K562 (cell line): ENCODE results near the gene ZNF607. TPM values are rescaled to one million over a fixed set of nuclear protein-coding genes. Genes with fewer than 3 reads are reported as not detected.

ENCODE experiments used
- ATAC-seq: fragments of 200-7000 bp; cut with Tn5 transposase; 3 replicates; pipeline ENCODE4 v1.9.1; 2020; ENCODE audit warnings: moderate library complexity
- BruUV-seq: library from RNA; stranded (reverse); fragments of 400-500 nt; replicated peaks from 2 replicates; lab custom pipeline; 2021; lab: Mats Ljungman, UMichigan
- CTCF ChIA-PET: fragments of 300-600 bp; formaldehyde crosslinking; extraction: SDS; loops from one replicate; lab custom pipeline; 2021; ENCODE audit warnings: low intra/inter-chr PET ratio; lab: Yijun Ruan, JAX
- POLR2A ChIA-PET: fragments of 300-600, 350-650 bp; sonication (Branson Sonifier 250); formaldehyde crosslinking; extraction: SDS; loops from one replicate; lab custom pipeline; 2021; ENCODE audit warnings: antibody characterized with exemption, inconsistent platforms; lab: Yijun Ruan, JAX
- DNase-seq, 4 experiments: peaks; one replicate each; pipeline versions ENCODE4 v3.0.0 to v3.0.0-alpha.2; 2011 to 2018; ENCODE audit warnings: low spot score in 3 of 4, mixed read lengths in 3 of 4; ENCODE audit errors: extremely low read depth in 1 of 4
- FAIRE-seq: peaks from 2 replicates; lab custom pipeline; 2011; peaks lifted over from hg19 to GRCh38; lab: Jason Lieb, UNC
- H2AFZ ChIP-seq: 2 replicates; pipeline ENCODE4 v1.6.0; 2011; ENCODE audit warnings: low read depth, low read length, control low read depth, inconsistent platforms
- H3K27ac ChIP-seq: fragments of 200-600 bp; 3 replicates; pipeline ENCODE4 v1.8.0; 2011; ENCODE audit warnings: low read depth, mild to moderate bottlenecking, control low read depth, inconsistent platforms, low read length, moderate library complexity, mixed read lengths; ENCODE audit errors: extremely low read depth
- H3K27me3 ChIP-seq, 2 experiments: fragments of 300-600 bp in 1 of 2; 2 replicates in 1 of 2; 3 replicates in 1 of 2; pipeline versions ENCODE4 v1.6.0 to v1.8.0; 2011; ENCODE audit warnings: inconsistent platforms in 2 of 2, low read length in 2 of 2, mild to moderate bottlenecking in 1 of 2, mixed read lengths in 1 of 2, moderate library complexity in 1 of 2; ENCODE audit not compliant: control insufficient read depth in 2 of 2, insufficient read depth in 2 of 2
- H3K36me3 ChIP-seq: fragments of 300-600 bp; 3 replicates; pipeline ENCODE4 v1.8.0; 2011; ENCODE audit warnings: mild to moderate bottlenecking, low read length, inconsistent platforms; ENCODE audit not compliant: control insufficient read depth, insufficient read depth
- H3K4me1 ChIP-seq, 2 experiments: fragments of 200-600 bp in 1 of 2; replicated peaks in 1 of 2; 2 replicates in 1 of 2; 3 replicates in 1 of 2; pipeline versions ENCODE4 v1.5.1 to v1.8.0; 2011; ENCODE audit warnings: inconsistent platforms in 2 of 2, low read length in 2 of 2, mild to moderate bottlenecking in 1 of 2, mixed read lengths in 1 of 2, moderate library complexity in 1 of 2; ENCODE audit not compliant: control insufficient read depth in 2 of 2, insufficient read depth in 2 of 2
- H3K4me2 ChIP-seq: 2 replicates; pipeline ENCODE4 v1.6.1; 2011; ENCODE audit warnings: low read length, control low read depth, inconsistent platforms, mixed read lengths; ENCODE audit not compliant: insufficient read depth
- H3K4me3 ChIP-seq: fragments of 200-600 bp; sonication (generic), shearing (Covaris generic); 2 replicates; pipeline ENCODE4 v1.5.1; 2016; ENCODE audit warnings: control low read depth, inconsistent platforms
- H3K79me2 ChIP-seq: fragments of 200-600 bp; 3 replicates; pipeline ENCODE4 v1.8.0; 2011; ENCODE audit warnings: low read length, inconsistent platforms; ENCODE audit not compliant: control insufficient read depth, insufficient read depth
- H3K9ac ChIP-seq, 2 experiments: 2 replicates each; pipeline versions ENCODE4 v1.6.0 to v1.6.1; 2011; ENCODE audit warnings: low read depth in 2 of 2, low read length in 2 of 2, control low read depth in 1 of 2, inconsistent platforms in 1 of 2, mild to moderate bottlenecking in 1 of 2, mixed read lengths in 1 of 2; ENCODE audit not compliant: insufficient read depth in 1 of 2
- H3K9me1 ChIP-seq: one replicate; pipeline ENCODE4 v1.6.0; 2011; ENCODE audit warnings: inconsistent platforms, mild to moderate bottlenecking, low read length, moderate library complexity; ENCODE audit not compliant: control insufficient read depth, insufficient read depth
- H3K9me3 ChIP-seq: replicated peaks from 2 replicates; pipeline ENCODE4 v1.5.1; 2011; ENCODE audit warnings: low read depth, low read length, inconsistent platforms; ENCODE audit not compliant: control insufficient read depth, insufficient read depth
- H4K20me1 ChIP-seq: replicated peaks from 2 replicates; pipeline ENCODE4 v1.6.1; 2011; ENCODE audit warnings: low read length, inconsistent platforms, mixed read lengths; ENCODE audit not compliant: control insufficient read depth, insufficient read depth
- C11orf30 ChIP-seq: fragments of 450-650 bp; IDR thresholded peaks from 2 replicates; pipeline ENCODE4 v1.6.1; 2016; ENCODE audit warnings: low read depth, mild to moderate bottlenecking
- CBFA2T2 ChIP-seq: fragments of 450-650 bp; conservative IDR thresholded peaks from 2 replicates; pipeline ENCODE4 v1.6.1; 2017; ENCODE audit warnings: mild to moderate bottlenecking
- CBFA2T3 ChIP-seq: fragments of 450-650 bp; IDR thresholded peaks from 2 replicates; pipeline ENCODE4 v1.6.1; 2017
- DIDO1 ChIP-seq: fragments of 450-650 bp; IDR thresholded peaks from 2 replicates; pipeline ENCODE4 v1.6.1; 2016; ENCODE audit warnings: low read depth, missing biosample characterization, missing genetic modification characterization
- FOXJ2 ChIP-seq: fragments of 200-800 bp; sonication (Bioruptor generic); IDR thresholded peaks from 2 replicates; pipeline ENCODE4 v1.6.1; 2016; ENCODE audit warnings: missing genetic modification characterization, missing compliant biosample characterization
- FOXM1 ChIP-seq, 2 experiments: fragments of 450-650 bp in 1 of 2; sonication (generic) in 1 of 2; formaldehyde crosslinking in 1 of 2; IDR thresholded peaks; 2 replicates each; pipeline versions ENCODE4 v1.6.1 to v1.9.0; 2017 to 2022; ENCODE audit warnings: low read depth in 2 of 2, mild to moderate bottlenecking in 2 of 2, missing genetic modification reagents in 1 of 2, moderate library complexity in 1 of 2
- HDAC2 ChIP-seq: fragments of 450-650 bp; IDR thresholded peaks from 2 replicates; pipeline ENCODE4 v1.6.1; 2016; ENCODE audit warnings: mild to moderate bottlenecking
- JUND ChIP-seq, 2 experiments: IDR thresholded peaks; 2 replicates in 1 of 2; 3 replicates in 1 of 2; pipeline ENCODE4 v1.6.1; 2011; ENCODE audit warnings: borderline replicate concordance in 2 of 2, low read depth in 2 of 2, low read length in 2 of 2, improper control_type of control experiment in 1 of 2, missing biosample characterization in 1 of 2, missing genetic modification characterization in 1 of 2, missing genetic modification reagents in 1 of 2
- KDM1A ChIP-seq, 2 experiments: fragments of 450-650 bp; IDR thresholded peaks; 2 replicates each; pipeline ENCODE4 v1.6.1; 2016; ENCODE audit warnings: mild to moderate bottlenecking in 2 of 2
- KDM5B ChIP-seq: fragments of 200-600 bp; sonication (generic); IDR thresholded peaks from 2 replicates; pipeline ENCODE4 v1.6.1; 2012; ENCODE audit warnings: low read depth, mild to moderate bottlenecking, moderate library complexity, low read length, control low read depth, inconsistent platforms; ENCODE audit not compliant: insufficient replicate concordance
- MED1 ChIP-seq: sonication (generic); formaldehyde crosslinking; IDR thresholded peaks from 2 replicates; pipeline ENCODE4 v1.8.1; 2023; ENCODE audit warnings: missing genetic modification reagents, borderline replicate concordance
- MTA2 ChIP-seq: fragments of 450-650 bp; IDR thresholded peaks from 2 replicates; pipeline ENCODE4 v1.6.1; 2016; ENCODE audit warnings: low read depth
- RBM34 ChIP-seq: fragments of 200-400 bp; formaldehyde crosslinking; IDR thresholded peaks from 2 replicates; pipeline ENCODE4 v1.6.1; 2018; ENCODE audit warnings: low read length, borderline replicate concordance; ENCODE audit not compliant: insufficient read depth
- RCOR1 ChIP-seq, 2 experiments: IDR thresholded peaks; 2 replicates each; pipeline ENCODE4 v1.6.1; 2012; ENCODE audit warnings: low read depth in 2 of 2, low read length in 2 of 2, borderline replicate concordance in 1 of 2, improper control_type of control experiment in 1 of 2
- SMARCE1 ChIP-seq: fragments of 450-650 bp; IDR thresholded peaks from 2 replicates; pipeline ENCODE4 v1.7.1; 2016; ENCODE audit warnings: mild to moderate bottlenecking
- SOX6 ChIP-seq: fragments of 450-650 bp; IDR thresholded peaks from 2 replicates; pipeline ENCODE4 v1.6.1; 2014; ENCODE audit warnings: mild to moderate bottlenecking
- SRSF3 ChIP-seq: fragments of 200-400 bp; formaldehyde crosslinking; IDR thresholded peaks from 2 replicates; pipeline ENCODE4 v1.6.1; 2016; ENCODE audit warnings: mild to moderate bottlenecking, low read length, moderate library complexity; ENCODE audit not compliant: insufficient read depth
- TAL1 ChIP-seq: fragments of 450-650 bp; IDR thresholded peaks from 2 replicates; pipeline ENCODE4 v1.6.1; 2016; ENCODE audit warnings: mild to moderate bottlenecking
- TEAD4 ChIP-seq, 2 experiments: sonication (generic) in 1 of 2; formaldehyde crosslinking in 1 of 2; IDR thresholded peaks; 2 replicates each; pipeline versions ENCODE4 v1.6.1 to v1.8.0; 2012 to 2022; ENCODE audit warnings: borderline replicate concordance in 1 of 2, inconsistent platforms in 1 of 2, low read length in 1 of 2, mild to moderate bottlenecking in 1 of 2, missing genetic modification reagents in 1 of 2
- WGBS: fragments of 100-300 bp; shearing (Covaris generic); methylation state at CpG from one replicate; pipeline ENCODE4 v1.1.6; 2016; ENCODE audit warnings: low coverage, mixed read lengths; ENCODE audit not compliant: insufficient coverage; ENCODE audit errors: missing lambda C conversion rate; 5-methylcytosine and 5-hydroxymethylcytosine counted together
- in situ Hi-C: fragments of 300-500 bp; cut with MboI; formaldehyde crosslinking; loops from 4 replicates; pipeline ENCODE4 v1.15.0; 2018; ENCODE audit warnings: inconsistent platforms, mixed read lengths
- intact Hi-C: fragments of 100-400 bp; cut with micrococcal nuclease; formaldehyde crosslinking; loops from 2 replicates; pipeline ENCODE4 v1.14.2; 2022
- polyA plus RNA-seq, 8 experiments: library from polyadenylated mRNA; depleted of rRNA in 4 of 8; stranded (reverse) in 5 of 8; unstranded in 3 of 8; fragments of >200 nt; fragmentation: Nextera tagmentation in 2 of 8; fragmentation: Illumina TruSeq in 1 of 8; extraction: Ambion mirVana in 2 of 8; extraction: Trizol in 1 of 8; gene quantifications; 2 replicates each; pipeline versions ENCODE4 v1.2.1 to v1.2.3, GENCODE V29; 2011 to 2014; ENCODE audit warnings: inconsistent platforms in 1 of 8, missing spikeins in 1 of 8
- total RNA-seq, 7 experiments: library from RNA; depleted of rRNA in 6 of 7; stranded (reverse); fragments of >200 nt in 6 of 7; fragmentation: Illumina TruSeq in 2 of 7; extraction: Trizol in 2 of 7; gene quantifications; 2 replicates each; pipeline versions ENCODE4 v1.2.1 to v1.2.3, GENCODE V29; 2011 to 2021; ENCODE audit warnings: low replicate concordance in 1 of 7
- TF ChIP-seq, protein P1 (sequence below): fragments of 450-650 bp; IDR thresholded peaks from 2 replicates; pipeline ENCODE4 v1.6.1; 2016
- TF ChIP-seq, protein P2 (sequence below): fragments of 450-650 bp; IDR thresholded peaks from 2 replicates; pipeline ENCODE4 v1.6.1; 2016; ENCODE audit warnings: missing biosample characterization, missing genetic modification characterization

ZNF607 gene
- total and polyA plus RNA-seq, 9 of the 15 experiments (the other 6 are each of a cell fraction or from before 2014, with no cell fraction given) = 0.65 to 5.1 (median 3.6) TPM

DNA sequence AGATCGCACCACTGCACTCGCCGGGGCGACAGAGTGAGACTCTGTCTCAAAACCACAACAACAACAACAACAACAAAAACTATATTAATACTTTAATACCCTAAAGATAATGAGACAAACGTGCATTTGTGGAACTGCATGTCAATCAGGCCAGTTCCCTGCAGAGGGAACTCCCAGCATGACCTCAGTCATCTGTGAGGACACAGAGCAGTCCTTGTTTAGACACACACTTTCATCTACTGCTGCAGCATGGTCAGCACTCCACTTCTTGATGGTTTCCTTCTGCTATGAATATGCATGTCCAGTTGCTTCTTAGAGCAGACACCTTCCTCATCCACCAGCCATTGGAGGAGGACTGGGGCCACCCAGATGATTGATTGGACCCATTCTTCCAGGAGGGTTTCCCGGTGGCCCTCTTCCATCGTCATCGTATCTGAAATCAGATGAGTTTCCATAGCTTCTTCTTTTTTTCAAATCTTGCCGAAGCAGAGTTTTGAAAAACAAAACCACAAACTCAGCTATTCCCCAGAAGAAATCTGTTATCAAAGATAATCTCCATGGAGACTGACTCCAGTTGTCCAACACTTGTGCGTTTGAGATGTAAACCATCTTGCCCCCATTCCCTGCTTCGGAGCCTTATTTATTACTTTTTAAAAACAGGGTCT is 26.5 kb downstream of the ZNF607 start:
- ATAC-seq (peak; percentile 43; the same call in 2 of the 3 replicates), FAIRE-seq (peak; percentile 6), DNase-seq (peak in 2 of 4 experiments; percentile 11 to 23)
- 21% methylated on average over 10 of the region's 11 CpGs for WGBS
- Histone ChIP-seq H3K79me2 (no peaks in the 10 kb centered on the region), H3K4me1 (peaks cover 4 to 12% of the 10 kb centered on the region in 2 experiments; a peak in 4 of 5 replicates), H3K9ac (no peak overlapping the region), H3K27ac (no peak overlapping the region), H3K36me3 (no peaks in the 10 kb centered on the region), H3K4me2 (peak overlapping the region; percentile 32; the same call in 1 of the 2 replicates), H2AFZ (0 out of 2 replicates have a peak overlapping the region, but pooled peaks have one; percentile 24), H3K27me3 (no peaks in the 10 kb centered on the region), H3K9me3 (0 out of 2 replicates have a peak, but pooled peaks cover 1% of the 10 kb centered on the region), H4K20me1 (no peaks in the 10 kb centered on the region), H3K4me3 (no peak overlapping the region), H3K9me1 (no peaks in the 10 kb centered on the region)
- POLR2A ChIA-PET = no interaction called here
- BruUV-seq = no TSS peak
- CTCF ChIA-PET = no interaction called here
- in situ Hi-C loops = no loop called here
- intact Hi-C loops = no loop called here
- TF ChIP-seq FOXJ2 (tag) (peak; percentile 94), SOX6 (peak; percentile 48; the same call in 1 of the 2 replicates), CBFA2T2 (peak; percentile 29), SRSF3 (no peak), C11orf30 (peak; percentile 10; the same call in 1 of the 2 replicates), KDM1A (IDR thresholded peaks at IDR 0.05) (peak; percentile 57 to 61; a peak in 3 of 4 replicates), SMARCE1 (peak; percentile 56; the same call in 1 of the 2 replicates), MED1 (CRISPR knock-in tag) (no peak), TAL1 (peak; percentile 69), RCOR1 (IDR thresholded peaks at IDR 0.05; ENCODE audit: borderline replicate concordance in 1 of 2, low read depth in 2 of 2, low read length in 2 of 2) (peak in 1 of 2 experiments; percentile 63; a peak in 1 of 4 replicates), CBFA2T3 (peak; percentile 59; the same call in 1 of the 2 replicates), RBM34 (no peak), JUND (IDR thresholded peaks at IDR 0.05; ENCODE audit: borderline replicate concordance, low read depth, low read length) (no peak), JUND (tag; IDR thresholded peaks at IDR 0.05; ENCODE audit: borderline replicate concordance, low read depth, low read length) (no peak), HDAC2 (0 out of 2 replicates have a peak, but pooled peaks have one; percentile 21), KDM5B (no peak), MTA2 (peak; percentile 44; the same call in 1 of the 2 replicates), DIDO1 (no peak), TEAD4 (IDR thresholded peaks at IDR 0.05; ENCODE audit: low read length) (peak; percentile 78), TEAD4 (CRISPR knock-in tag; IDR thresholded peaks at IDR 0.05; ENCODE audit: borderline replicate concordance) (no peak), FOXM1 (IDR thresholded peaks at IDR 0.05; ENCODE audit: low read depth) (peak; percentile 29; the same call in 1 of the 2 replicates), FOXM1 (CRISPR knock-in tag; IDR thresholded peaks at IDR 0.05; ENCODE audit: low read depth) (no peak)
- TF ChIP-seq, protein P1, sequence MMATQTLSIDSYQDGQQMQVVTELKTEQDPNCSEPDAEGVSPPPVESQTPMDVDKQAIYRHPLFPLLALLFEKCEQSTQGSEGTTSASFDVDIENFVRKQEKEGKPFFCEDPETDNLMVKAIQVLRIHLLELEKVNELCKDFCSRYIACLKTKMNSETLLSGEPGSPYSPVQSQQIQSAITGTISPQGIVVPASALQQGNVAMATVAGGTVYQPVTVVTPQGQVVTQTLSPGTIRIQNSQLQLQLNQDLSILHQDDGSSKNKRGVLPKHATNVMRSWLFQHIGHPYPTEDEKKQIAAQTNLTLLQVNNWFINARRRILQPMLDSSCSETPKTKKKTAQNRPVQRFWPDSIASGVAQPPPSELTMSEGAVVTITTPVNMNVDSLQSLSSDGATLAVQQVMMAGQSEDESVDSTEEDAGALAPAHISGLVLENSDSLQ = peak; percentile 94
- TF ChIP-seq, protein P2, sequence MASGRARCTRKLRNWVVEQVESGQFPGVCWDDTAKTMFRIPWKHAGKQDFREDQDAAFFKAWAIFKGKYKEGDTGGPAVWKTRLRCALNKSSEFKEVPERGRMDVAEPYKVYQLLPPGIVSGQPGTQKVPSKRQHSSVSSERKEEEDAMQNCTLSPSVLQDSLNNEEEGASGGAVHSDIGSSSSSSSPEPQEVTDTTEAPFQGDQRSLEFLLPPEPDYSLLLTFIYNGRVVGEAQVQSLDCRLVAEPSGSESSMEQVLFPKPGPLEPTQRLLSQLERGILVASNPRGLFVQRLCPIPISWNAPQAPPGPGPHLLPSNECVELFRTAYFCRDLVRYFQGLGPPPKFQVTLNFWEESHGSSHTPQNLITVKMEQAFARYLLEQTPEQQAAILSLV (tag) = no peak
